HG03342 (cell line): ENCODE measurements around the gene MED25.
"Not testable (repeated sequence)": the region's sequence is repeated elsewhere in the genome, so short reads cannot be mapped to it uniquely, and the experiment has no call there.

Experiments used
- ATAC-seq: cut with Tn5 transposase; IDR thresholded peaks from one replicate; pipeline ENCODE4 v1.9.1; 2021; ENCODE audit warnings: mild to moderate bottlenecking, moderate library complexity; ENCODE audit not compliant: unreplicated experiment

The MED25 gene

GRCh38 chr19:49812997-49813861, 4.9 kb upstream of the MED25 start, which contains the start of gene FUZ:
TSS of gene FUZ (minus strand) at chr19:49813292. CDS start at chr19:49813106, 186 bp downstream.
- ATAC-seq, result peak; percentile 45

- no peak for ATAC-seq
These were observed 4.1 kb upstream of the MED25 start for GRCh38 chr19:49814010-49814409.

GRCh38 chr19:49816590-49816989, 1.5 kb upstream of the MED25 start:
- ATAC-seq, result no peak

GRCh38 chr19:49818649-49819370, 721 bp downstream of the MED25 start:
- no peak for ATAC-seq

GRCh38 chr19:49819452-49820115, 1.5 kb downstream of the MED25 start:
- not testable (repeated sequence) for ATAC-seq

- ATAC-seq, result no peak
These were observed 2.0 kb downstream of the MED25 start for GRCh38 chr19:49820125-49820524.

GRCh38 chr19:49823472-49823871, 5.4 kb downstream of the MED25 start:
- no peak for ATAC-seq

- ATAC-seq, result no peak
These were observed 6.6 kb downstream of the MED25 start for GRCh38 chr19:49824662-49825061.

GRCh38 chr19:49827034-49827433, 8.9 kb downstream of the MED25 start:
- no peak for ATAC-seq

GRCh38 chr19:49829200-49829599, 11.1 kb downstream of the MED25 start:
- ATAC-seq, result no peak

GRCh38 chr19:49829721-49830120, 11.6 kb downstream of the MED25 start:
- ATAC-seq, result no peak

- no peak for ATAC-seq
These were observed 12.7 kb downstream of the MED25 start for GRCh38 chr19:49830766-49831165.

GRCh38 chr19:49831592-49831991, 13.5 kb downstream of the MED25 start:
- no peak for ATAC-seq

GRCh38 chr19:49832556-49832955, 14.5 kb downstream of the MED25 start:
- no peak for ATAC-seq

GRCh38 chr19:49833599-49833998, 15.5 kb downstream of the MED25 start:
- ATAC-seq, result no peak

GRCh38 chr19:49835562-49835961, 17.5 kb downstream of the MED25 start:
- no peak for ATAC-seq

- ATAC-seq, result no peak
These were observed 18.3 kb downstream of the MED25 start for GRCh38 chr19:49836176-49837008.

- no peak for ATAC-seq
These were observed 18.9 kb downstream of the MED25 start for GRCh38 chr19:49837009-49837310.

- ATAC-seq, result no peak
These were observed 19.3 kb downstream of the MED25 start for GRCh38 chr19:49837425-49837824.

GRCh38 chr19:49838885-49839588, 20.9 kb downstream of the MED25 start:
- no peak for ATAC-seq
